SK-N-SH treated with all-trans-retinoic acid at 6 μM for 48 hours (cell line): ENCODE data around the gene EPM2A.

Experiments used
- ATAC-seq: fragments of 200-7000 bp; cut with Tn5 transposase; 3 replicates; pipeline ENCODE4 v1.9.1; 2020; ENCODE audit warnings: mild to moderate bottlenecking, moderate library complexity
- ARNTL ChIP-seq: fragments of 450-650 bp; formaldehyde crosslinking; IDR thresholded peaks from 2 replicates; pipeline ENCODE4 v1.5.0; 2020; ENCODE audit warnings: low read depth, mild to moderate bottlenecking, moderate library complexity, borderline replicate concordance
- BACH2 ChIP-seq: fragments of 250-450 bp; sonication (Bioruptor Pico); IDR thresholded peaks from 2 replicates; pipeline ENCODE4 v1.9.0; 2021; ENCODE audit warnings: mild to moderate bottlenecking, borderline replicate concordance
- CSDC2 ChIP-seq: fragments of 250-450 bp; sonication (Bioruptor Pico); IDR thresholded peaks from 2 replicates; pipeline ENCODE4 v1.5.0; 2020; ENCODE audit warnings: mild to moderate bottlenecking, moderate library complexity
- ESRRG ChIP-seq: fragments of 250-450 bp; sonication (Bioruptor Pico); IDR thresholded peaks from 2 replicates; pipeline ENCODE4 v1.6.1; 2021; ENCODE audit warnings: mild to moderate bottlenecking
- GLIS3 ChIP-seq: fragments of 250-450 bp; sonication (Bioruptor Pico); IDR thresholded peaks from 2 replicates; pipeline ENCODE4 v1.5.0; 2020; ENCODE audit warnings: mild to moderate bottlenecking, moderate library complexity
- ISL1 ChIP-seq: fragments of 250-450 bp; sonication (Bioruptor Pico); IDR thresholded peaks from 2 replicates; pipeline ENCODE4 v2.1.2; 2022; ENCODE audit warnings: mild to moderate bottlenecking, moderate library complexity
- OSR1 ChIP-seq: fragments of 250-450 bp; sonication (Bioruptor Pico); IDR thresholded peaks from 2 replicates; pipeline ENCODE4 v1.8.0; 2022; ENCODE audit warnings: moderate library complexity, mild to moderate bottlenecking, inconsistent platforms
- RARB ChIP-seq: fragments of 250-450 bp; sonication (Bioruptor Pico); IDR thresholded peaks from 2 replicates; pipeline ENCODE4 v1.8.0; 2021; ENCODE audit warnings: mild to moderate bottlenecking, moderate library complexity
- TOX ChIP-seq: fragments of 250-450 bp; sonication (Bioruptor Pico); IDR thresholded peaks from 2 replicates; pipeline ENCODE4 v1.8.0; 2021; ENCODE audit warnings: mild to moderate bottlenecking, moderate library complexity, borderline replicate concordance
- ZC3H10 ChIP-seq: fragments of 250-450 bp; sonication (Bioruptor Pico); IDR thresholded peaks from 2 replicates; pipeline ENCODE4 v1.5.1; 2021; ENCODE audit warnings: mild to moderate bottlenecking, moderate library complexity
- ZFP3 ChIP-seq: fragments of 250-450 bp; sonication (Bioruptor Pico); IDR thresholded peaks from 2 replicates; pipeline ENCODE4 v1.5.0; 2020; ENCODE audit warnings: mild to moderate bottlenecking, moderate library complexity
- ZFP30 ChIP-seq: fragments of 450-650 bp; formaldehyde crosslinking; IDR thresholded peaks from 2 replicates; pipeline ENCODE4 v1.5.0; 2022; ENCODE audit warnings: mild to moderate bottlenecking, moderate library complexity
- ZNF565 ChIP-seq: fragments of 450-650 bp; formaldehyde crosslinking; conservative IDR thresholded peaks from 2 replicates; pipeline ENCODE4 v1.5.0; 2020; ENCODE audit warnings: low read depth, mild to moderate bottlenecking, moderate library complexity
- ZNF70 ChIP-seq: fragments of 450-650 bp; formaldehyde crosslinking; IDR thresholded peaks from 2 replicates; pipeline ENCODE4 v1.5.0; 2020; ENCODE audit warnings: mild to moderate bottlenecking, moderate library complexity
- ZNF8 ChIP-seq: fragments of 450-650 bp; formaldehyde crosslinking; IDR thresholded peaks from 2 replicates; pipeline ENCODE4 v1.5.0; 2020; ENCODE audit warnings: mild to moderate bottlenecking, moderate library complexity
- TF ChIP-seq, protein P1 (sequence below): fragments of 250-450 bp; sonication (Bioruptor Pico); IDR thresholded peaks from 2 replicates; pipeline ENCODE4 v1.5.0; 2020; ENCODE audit warnings: mild to moderate bottlenecking, moderate library complexity
- TF ChIP-seq, protein P2 (sequence below): fragments of 250-450 bp; sonication (Bioruptor Pico); IDR thresholded peaks from 2 replicates; pipeline ENCODE4 v1.8.0; 2020; ENCODE audit warnings: mild to moderate bottlenecking, moderate library complexity, borderline replicate concordance
- TF ChIP-seq, protein P3 (sequence below): fragments of 250-450 bp; sonication (Bioruptor Pico); IDR thresholded peaks from 2 replicates; pipeline ENCODE4 v1.5.1; 2021; ENCODE audit warnings: mild to moderate bottlenecking, moderate library complexity
- TF ChIP-seq, protein P4 (sequence below): fragments of 250-450 bp; sonication (Bioruptor Pico); IDR thresholded peaks from 2 replicates; pipeline ENCODE4 v1.5.1; 2020; ENCODE audit warnings: low read depth, mild to moderate bottlenecking, moderate library complexity
- TF ChIP-seq, protein P5 (sequence below): fragments of 250-450 bp; sonication (Bioruptor Pico); IDR thresholded peaks from 2 replicates; pipeline ENCODE4 v1.8.0; 2021; ENCODE audit warnings: low read depth, mild to moderate bottlenecking, moderate library complexity, borderline replicate concordance

Gene EPM2A

DNA sequence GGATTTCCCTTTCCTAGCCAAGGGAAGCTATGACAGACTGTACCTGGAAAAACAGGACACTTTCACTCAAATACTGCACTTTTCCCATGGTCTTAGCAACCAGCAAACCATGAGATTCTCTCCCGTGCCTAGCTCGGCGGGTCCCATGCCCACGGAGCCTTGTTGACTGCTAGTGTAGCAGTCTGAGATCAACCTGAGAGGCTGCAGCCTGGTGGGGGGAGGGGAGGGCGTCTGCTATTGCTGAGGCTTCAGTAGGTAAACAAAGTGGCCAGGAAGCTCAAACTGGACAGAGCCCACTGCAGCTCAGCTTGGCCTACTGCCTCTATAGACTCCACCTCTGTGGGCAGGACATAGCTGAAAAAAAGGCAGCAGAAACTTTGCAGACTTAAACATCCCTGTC, 61.8 kb downstream of the EPM2A start:
- TF ChIP-seq, protein P1, sequence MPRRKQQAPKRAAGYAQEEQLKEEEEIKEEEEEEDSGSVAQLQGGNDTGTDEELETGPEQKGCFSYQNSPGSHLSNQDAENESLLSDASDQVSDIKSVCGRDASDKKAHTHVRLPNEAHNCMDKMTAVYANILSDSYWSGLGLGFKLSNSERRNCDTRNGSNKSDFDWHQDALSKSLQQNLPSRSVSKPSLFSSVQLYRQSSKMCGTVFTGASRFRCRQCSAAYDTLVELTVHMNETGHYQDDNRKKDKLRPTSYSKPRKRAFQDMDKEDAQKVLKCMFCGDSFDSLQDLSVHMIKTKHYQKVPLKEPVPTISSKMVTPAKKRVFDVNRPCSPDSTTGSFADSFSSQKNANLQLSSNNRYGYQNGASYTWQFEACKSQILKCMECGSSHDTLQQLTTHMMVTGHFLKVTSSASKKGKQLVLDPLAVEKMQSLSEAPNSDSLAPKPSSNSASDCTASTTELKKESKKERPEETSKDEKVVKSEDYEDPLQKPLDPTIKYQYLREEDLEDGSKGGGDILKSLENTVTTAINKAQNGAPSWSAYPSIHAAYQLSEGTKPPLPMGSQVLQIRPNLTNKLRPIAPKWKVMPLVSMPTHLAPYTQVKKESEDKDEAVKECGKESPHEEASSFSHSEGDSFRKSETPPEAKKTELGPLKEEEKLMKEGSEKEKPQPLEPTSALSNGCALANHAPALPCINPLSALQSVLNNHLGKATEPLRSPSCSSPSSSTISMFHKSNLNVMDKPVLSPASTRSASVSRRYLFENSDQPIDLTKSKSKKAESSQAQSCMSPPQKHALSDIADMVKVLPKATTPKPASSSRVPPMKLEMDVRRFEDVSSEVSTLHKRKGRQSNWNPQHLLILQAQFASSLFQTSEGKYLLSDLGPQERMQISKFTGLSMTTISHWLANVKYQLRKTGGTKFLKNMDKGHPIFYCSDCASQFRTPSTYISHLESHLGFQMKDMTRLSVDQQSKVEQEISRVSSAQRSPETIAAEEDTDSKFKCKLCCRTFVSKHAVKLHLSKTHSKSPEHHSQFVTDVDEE (CRISPR knock-in tag), result no peak
- TF ChIP-seq OSR1 (CRISPR knock-in tag), result no peak
- TF ChIP-seq, protein P2, sequence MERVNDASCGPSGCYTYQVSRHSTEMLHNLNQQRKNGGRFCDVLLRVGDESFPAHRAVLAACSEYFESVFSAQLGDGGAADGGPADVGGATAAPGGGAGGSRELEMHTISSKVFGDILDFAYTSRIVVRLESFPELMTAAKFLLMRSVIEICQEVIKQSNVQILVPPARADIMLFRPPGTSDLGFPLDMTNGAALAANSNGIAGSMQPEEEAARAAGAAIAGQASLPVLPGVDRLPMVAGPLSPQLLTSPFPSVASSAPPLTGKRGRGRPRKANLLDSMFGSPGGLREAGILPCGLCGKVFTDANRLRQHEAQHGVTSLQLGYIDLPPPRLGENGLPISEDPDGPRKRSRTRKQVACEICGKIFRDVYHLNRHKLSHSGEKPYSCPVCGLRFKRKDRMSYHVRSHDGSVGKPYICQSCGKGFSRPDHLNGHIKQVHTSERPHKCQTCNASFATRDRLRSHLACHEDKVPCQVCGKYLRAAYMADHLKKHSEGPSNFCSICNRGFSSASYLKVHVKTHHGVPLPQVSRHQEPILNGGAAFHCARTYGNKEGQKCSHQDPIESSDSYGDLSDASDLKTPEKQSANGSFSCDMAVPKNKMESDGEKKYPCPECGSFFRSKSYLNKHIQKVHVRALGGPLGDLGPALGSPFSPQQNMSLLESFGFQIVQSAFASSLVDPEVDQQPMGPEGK, result no peak
- no peak for TF ChIP-seq GLIS3
- TF ChIP-seq ZNF565 (CRISPR knock-in tag), result no peak
- no peak for TF ChIP-seq ZC3H10
- TF ChIP-seq, protein P3, sequence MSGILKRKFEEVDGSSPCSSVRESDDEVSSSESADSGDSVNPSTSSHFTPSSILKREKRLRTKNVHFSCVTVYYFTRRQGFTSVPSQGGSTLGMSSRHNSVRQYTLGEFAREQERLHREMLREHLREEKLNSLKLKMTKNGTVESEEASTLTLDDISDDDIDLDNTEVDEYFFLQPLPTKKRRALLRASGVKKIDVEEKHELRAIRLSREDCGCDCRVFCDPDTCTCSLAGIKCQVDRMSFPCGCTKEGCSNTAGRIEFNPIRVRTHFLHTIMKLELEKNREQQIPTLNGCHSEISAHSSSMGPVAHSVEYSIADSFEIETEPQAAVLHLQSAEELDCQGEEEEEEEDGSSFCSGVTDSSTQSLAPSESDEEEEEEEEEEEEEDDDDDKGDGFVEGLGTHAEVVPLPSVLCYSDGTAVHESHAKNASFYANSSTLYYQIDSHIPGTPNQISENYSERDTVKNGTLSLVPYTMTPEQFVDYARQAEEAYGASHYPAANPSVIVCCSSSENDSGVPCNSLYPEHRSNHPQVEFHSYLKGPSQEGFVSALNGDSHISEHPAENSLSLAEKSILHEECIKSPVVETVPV (CRISPR knock-in tag), result no peak
- no peak for TF ChIP-seq ISL1
- TF ChIP-seq BACH2, result no peak
- TF ChIP-seq RARB, result no peak
- TF ChIP-seq ZNF8 (CRISPR knock-in tag), result no peak
- no peak for TF ChIP-seq TOX (CRISPR knock-in tag)
- TF ChIP-seq ZNF70, result no peak
- no peak for TF ChIP-seq ARNTL (CRISPR knock-in tag)
- TF ChIP-seq ZFP3 (CRISPR knock-in tag), result no peak
- TF ChIP-seq, protein P4, sequence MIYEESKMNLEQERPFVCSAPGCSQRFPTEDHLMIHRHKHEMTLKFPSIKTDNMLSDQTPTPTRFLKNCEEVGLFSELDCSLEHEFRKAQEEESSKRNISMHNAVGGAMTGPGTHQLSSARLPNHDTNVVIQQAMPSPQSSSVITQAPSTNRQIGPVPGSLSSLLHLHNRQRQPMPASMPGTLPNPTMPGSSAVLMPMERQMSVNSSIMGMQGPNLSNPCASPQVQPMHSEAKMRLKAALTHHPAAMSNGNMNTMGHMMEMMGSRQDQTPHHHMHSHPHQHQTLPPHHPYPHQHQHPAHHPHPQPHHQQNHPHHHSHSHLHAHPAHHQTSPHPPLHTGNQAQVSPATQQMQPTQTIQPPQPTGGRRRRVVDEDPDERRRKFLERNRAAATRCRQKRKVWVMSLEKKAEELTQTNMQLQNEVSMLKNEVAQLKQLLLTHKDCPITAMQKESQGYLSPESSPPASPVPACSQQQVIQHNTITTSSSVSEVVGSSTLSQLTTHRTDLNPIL (CRISPR knock-in tag), result no peak
- no peak for ATAC-seq

DNA sequence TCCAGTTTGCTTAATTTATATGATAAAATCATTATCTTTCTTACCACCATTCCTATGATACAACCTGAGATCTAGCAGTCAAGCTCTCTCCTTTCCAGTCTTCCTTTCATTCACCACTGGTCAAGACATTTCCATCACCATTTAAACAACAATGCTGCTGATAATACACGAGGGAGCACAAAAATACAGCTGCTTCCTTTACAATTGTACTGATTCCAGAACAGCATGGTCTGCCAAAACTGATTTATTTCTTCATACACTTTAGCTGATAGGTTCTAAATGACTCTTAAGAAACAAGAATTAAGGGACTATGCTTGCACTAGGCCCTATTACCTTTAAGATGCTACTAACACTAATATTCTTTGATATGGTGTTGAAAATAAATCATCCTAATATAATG, 65.0 kb downstream of the EPM2A start:
- ATAC-seq, result peak; percentile 12; the same call in 1 of the 3 replicates
- TF ChIP-seq, protein P3 (CRISPR knock-in tag), result no peak
- TF ChIP-seq TOX (CRISPR knock-in tag) (no peak), ZNF8 (CRISPR knock-in tag) (no peak), CSDC2 (no peak), BACH2 (no peak), ESRRG (CRISPR knock-in tag) (no peak), ZFP30 (CRISPR knock-in tag) (no peak)
- TF ChIP-seq, protein P5, sequence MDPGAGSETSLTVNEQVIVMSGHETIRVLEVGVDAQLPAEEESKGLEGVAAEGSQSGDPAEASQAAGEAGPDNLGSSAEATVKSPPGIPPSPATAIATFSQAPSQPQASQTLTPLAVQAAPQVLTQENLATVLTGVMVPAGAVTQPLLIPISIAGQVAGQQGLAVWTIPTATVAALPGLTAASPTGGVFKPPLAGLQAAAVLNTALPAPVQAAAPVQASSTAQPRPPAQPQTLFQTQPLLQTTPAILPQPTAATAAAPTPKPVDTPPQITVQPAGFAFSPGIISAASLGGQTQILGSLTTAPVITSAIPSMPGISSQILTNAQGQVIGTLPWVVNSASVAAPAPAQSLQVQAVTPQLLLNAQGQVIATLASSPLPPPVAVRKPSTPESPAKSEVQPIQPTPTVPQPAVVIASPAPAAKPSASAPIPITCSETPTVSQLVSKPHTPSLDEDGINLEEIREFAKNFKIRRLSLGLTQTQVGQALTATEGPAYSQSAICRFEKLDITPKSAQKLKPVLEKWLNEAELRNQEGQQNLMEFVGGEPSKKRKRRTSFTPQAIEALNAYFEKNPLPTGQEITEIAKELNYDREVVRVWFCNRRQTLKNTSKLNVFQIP (CRISPR knock-in tag), result no peak
- TF ChIP-seq, protein P2, result no peak
- TF ChIP-seq, protein P4 (CRISPR knock-in tag), result no peak
